ENCODE results near the gene MYH14. TPM values are rescaled to one million over a fixed set of nuclear protein-coding genes. Genes with fewer than 3 reads are reported as not detected.

MYH14 gene
- total RNA-seq, 5 donors from 2014 or later (not counting 1 experiment from before 2014, with no cell fraction given) = 0.23 to 0.79 (median 0.70) TPM; not detected in 2

GRCh38 chr19:50266041-50266440, 62.6 kb downstream of the MYH14 start:
- Mint-ChIP-seq H3K4me1 (no peaks in the 10 kb centered on the region), H3K27me3 (peaks cover 18 to 31% of the 10 kb centered on the region in 2 donors), H3K36me3 (no peaks in the 10 kb centered on the region), H3K4me3 (no peak overlapping the region), H3K9me3 (no peaks in the 10 kb centered on the region), H3K27ac (no peak overlapping the region)
- DNase-seq = no peak
- no peaks in the 10 kb centered on the region for H3K36me3 ChIP-seq (ENCODE audit: control insufficient read depth in 2 of 2, extremely low read depth in 1 of 2, insufficient read depth in 1 of 2, low read length in 1 of 2)
- no peak overlapping the region for H3K27ac ChIP-seq (ENCODE audit: low read length)
- H3K4me3 ChIP-seq (ENCODE audit: control insufficient read depth in 1 of 2, extremely low read depth in 1 of 2, low read length in 1 of 2) = no peak overlapping the region
- WGBS (ENCODE audit: insufficient coverage) = 90% methylated on average over 3 of the region's 8 CpGs
- no peaks in the 10 kb centered on the region for H3K4me1 ChIP-seq (ENCODE audit: control insufficient read depth in 1 of 2, extremely low read depth in 1 of 2, insufficient read depth in 2 of 2, low read length in 2 of 2)
- H3K9me3 ChIP-seq = no peaks in the 10 kb centered on the region
- peaks cover 0 to 50% of the 10 kb centered on the region in 2 experiments for H3K27me3 ChIP-seq (replicated peaks in 1 of 2; ENCODE audit: control insufficient read depth in 2 of 2, extremely low read depth in 1 of 2, insufficient read depth in 2 of 2, low read length in 1 of 2)
- POLR2A ChIA-PET = no interaction called here
- no peak for ATAC-seq (replicated peaks in 1 of 4)
- CTCF ChIA-PET = interaction anchor here in 1 of 2 donors (0.5 kb wide), 1 partner anchor 613 kb away, joined by 3 read pairs; no protein-coding TSS in a partner anchor

DNA sequence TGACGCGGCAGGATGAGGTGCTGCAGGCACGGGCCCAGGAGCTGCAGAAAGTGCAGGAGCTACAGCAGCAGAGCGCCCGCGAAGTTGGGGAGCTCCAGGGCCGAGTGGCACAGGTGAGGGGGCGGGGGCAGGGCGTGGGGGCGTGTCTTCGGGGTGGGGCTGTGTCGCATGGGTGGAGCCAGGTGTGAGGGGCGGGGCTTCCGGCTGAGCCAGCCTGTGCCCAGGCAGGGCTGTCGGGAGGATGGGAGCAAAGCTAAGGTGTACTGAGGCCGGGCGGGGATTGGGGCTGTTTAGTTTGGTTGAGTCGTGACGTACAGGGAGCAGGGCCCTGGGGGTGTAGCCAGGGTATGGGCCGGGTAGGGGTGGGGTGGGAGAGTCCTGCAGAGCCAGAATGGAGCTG, 63.5 kb downstream of the MYH14 start:
- no peak overlapping the region for H3K4me3 Mint-ChIP-seq
- Histone ChIP-seq H3K9me3 (no peaks in the 10 kb centered on the region), H3K4me3 (ENCODE audit: control insufficient read depth in 1 of 2, extremely low read depth in 1 of 2, low read length in 1 of 2) (no peak overlapping the region), H3K27me3 (replicated peaks in 1 of 2; ENCODE audit: control insufficient read depth in 2 of 2, extremely low read depth in 1 of 2, insufficient read depth in 2 of 2, low read length in 1 of 2) (peaks cover 0 to 51% of the 10 kb centered on the region in 2 experiments), H3K36me3 (ENCODE audit: control insufficient read depth in 2 of 2, extremely low read depth in 1 of 2, insufficient read depth in 1 of 2, low read length in 1 of 2) (no peaks in the 10 kb centered on the region), H3K27ac (ENCODE audit: low read length) (no peak overlapping the region), H3K4me1 (ENCODE audit: control insufficient read depth in 1 of 2, extremely low read depth in 1 of 2, insufficient read depth in 2 of 2, low read length in 2 of 2) (no peaks in the 10 kb centered on the region)
- H3K9me3 Mint-ChIP-seq = no peaks in the 10 kb centered on the region
- POLR2A ChIA-PET = no interaction called here
- no peaks in the 10 kb centered on the region for H3K36me3 Mint-ChIP-seq
- H3K27me3 Mint-ChIP-seq = peaks cover 25 to 29% of the 10 kb centered on the region in 2 donors
- H3K4me1 Mint-ChIP-seq = no peaks in the 10 kb centered on the region
- CTCF ChIA-PET = no interaction called here
- WGBS (ENCODE audit: insufficient coverage) = 16% methylated on average over 19 of the region's 20 CpGs
- no peak overlapping the region for H3K27ac Mint-ChIP-seq
- ATAC-seq (replicated peaks in 1 of 4) (peak in 1 of 4 experiments; percentile 37), DNase-seq (peak in 8 of 35 experiments; percentile 2 to 22 (median 6))

- ATAC-seq (replicated peaks in 1 of 4) = no peak
- peaks cover 22 to 31% of the 10 kb centered on the region in 2 donors for H3K27me3 Mint-ChIP-seq
- Histone ChIP-seq H3K27ac (ENCODE audit: low read length) (no peak overlapping the region), H3K4me1 (ENCODE audit: control insufficient read depth in 1 of 2, extremely low read depth in 1 of 2, insufficient read depth in 2 of 2, low read length in 2 of 2) (no peaks in the 10 kb centered on the region), H3K9me3 (no peaks in the 10 kb centered on the region), H3K36me3 (ENCODE audit: control insufficient read depth in 2 of 2, extremely low read depth in 1 of 2, insufficient read depth in 1 of 2, low read length in 1 of 2) (no peaks in the 10 kb centered on the region), H3K27me3 (replicated peaks in 1 of 2; ENCODE audit: control insufficient read depth in 2 of 2, extremely low read depth in 1 of 2, insufficient read depth in 2 of 2, low read length in 1 of 2) (peaks cover 0 to 49% of the 10 kb centered on the region in 2 experiments), H3K4me3 (ENCODE audit: control insufficient read depth in 1 of 2, extremely low read depth in 1 of 2, low read length in 1 of 2) (no peak overlapping the region)
- ChIA-PET CTCF (no interaction called here), POLR2A (no interaction called here)
- H3K36me3 Mint-ChIP-seq = no peaks in the 10 kb centered on the region
- no peaks in the 10 kb centered on the region for H3K4me1 Mint-ChIP-seq
- DNase-seq = no peak
- H3K27ac Mint-ChIP-seq = no peak overlapping the region
- H3K9me3 Mint-ChIP-seq = no peaks in the 10 kb centered on the region
- 81% methylated on average over 7 of the region's 13 CpGs for WGBS (ENCODE audit: insufficient coverage)
- H3K4me3 Mint-ChIP-seq = no peak overlapping the region
Measured at GRCh38 chr19:50268041-50268440, 64.6 kb downstream of the MYH14 start.

- no peak overlapping the region for H3K27ac Mint-ChIP-seq
Measured at GRCh38 chr19:50268501-50268900, 65.1 kb downstream of the MYH14 start.

GRCh38 chr19:50269653-50270052, 66.2 kb downstream of the MYH14 start:
- POLR2A ChIA-PET = no interaction called here
- WGBS (ENCODE audit: insufficient coverage) = 57% methylated on average over 2 of the region's 2 CpGs

More at GRCh38 chr19:50268501-50268900, 65.1 kb downstream of the MYH14 start:
- CTCF ChIA-PET = no interaction called here
- Histone ChIP-seq H3K27me3 (replicated peaks in 1 of 2; ENCODE audit: control insufficient read depth in 2 of 2, extremely low read depth in 1 of 2, insufficient read depth in 2 of 2, low read length in 1 of 2) (peaks cover 0 to 45% of the 10 kb centered on the region in 2 experiments), H3K36me3 (ENCODE audit: control insufficient read depth in 2 of 2, extremely low read depth in 1 of 2, insufficient read depth in 1 of 2, low read length in 1 of 2) (no peaks in the 10 kb centered on the region), H3K4me1 (ENCODE audit: control insufficient read depth in 1 of 2, extremely low read depth in 1 of 2, insufficient read depth in 2 of 2, low read length in 2 of 2) (no peaks in the 10 kb centered on the region), H3K4me3 (ENCODE audit: control insufficient read depth in 1 of 2, extremely low read depth in 1 of 2, low read length in 1 of 2) (no peak overlapping the region), H3K9me3 (no peaks in the 10 kb centered on the region), H3K27ac (ENCODE audit: low read length) (no peak overlapping the region)
- WGBS (ENCODE audit: insufficient coverage) = 100% methylated on average over 3 of the region's 5 CpGs
- Mint-ChIP-seq H3K9me3 (no peaks in the 10 kb centered on the region), H3K4me3 (no peak overlapping the region), H3K36me3 (no peaks in the 10 kb centered on the region), H3K4me1 (no peaks in the 10 kb centered on the region), H3K27me3 (peaks cover 21 to 31% of the 10 kb centered on the region in 2 donors)
- DNase-seq = no peak
- POLR2A ChIA-PET = no interaction called here
- ATAC-seq (replicated peaks in 1 of 4) = no peak

DNA sequence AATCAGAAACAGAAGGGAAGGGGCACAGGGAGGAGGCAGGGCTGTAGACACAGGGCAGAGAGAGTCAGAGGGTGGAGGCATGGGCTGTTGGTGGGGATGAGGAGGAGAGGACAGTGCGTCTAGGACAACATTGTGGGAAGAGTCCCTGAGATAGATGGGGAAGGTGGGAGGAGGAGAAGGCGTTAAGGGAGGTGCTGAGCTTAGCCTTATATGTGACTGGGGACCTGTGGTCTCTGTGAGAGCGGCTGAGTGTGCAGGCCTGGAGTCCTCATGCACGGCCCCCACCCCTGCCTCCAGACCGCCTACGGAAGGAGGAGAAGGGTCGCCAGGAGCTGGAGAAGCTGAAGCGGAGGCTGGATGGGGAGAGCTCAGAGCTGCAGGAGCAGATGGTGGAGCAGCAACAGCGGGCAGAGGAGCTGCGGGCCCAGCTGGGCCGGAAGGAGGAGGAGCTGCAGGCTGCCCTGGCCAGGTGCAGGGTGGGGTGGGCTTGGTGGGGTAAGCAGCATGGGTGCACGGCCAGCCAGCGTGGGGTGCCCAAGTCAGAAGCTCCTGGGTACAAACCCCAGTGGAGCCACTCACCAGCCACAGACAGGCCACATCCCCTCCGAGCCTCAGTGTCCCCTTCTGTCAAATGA, 69.0 kb downstream of the MYH14 start:
- no peak for DNase-seq
- 82% methylated on average over 11 of the region's 14 CpGs for WGBS (ENCODE audit: insufficient coverage)
- no peaks in the 10 kb centered on the region for H3K36me3 Mint-ChIP-seq
- no peak overlapping the region for H3K27ac Mint-ChIP-seq
- Histone ChIP-seq H3K36me3 (ENCODE audit: control insufficient read depth in 2 of 2, extremely low read depth in 1 of 2, insufficient read depth in 1 of 2, low read length in 1 of 2) (no peaks in the 10 kb centered on the region), H3K27ac (ENCODE audit: low read length) (no peak overlapping the region), H3K4me1 (ENCODE audit: control insufficient read depth in 1 of 2, extremely low read depth in 1 of 2, insufficient read depth in 2 of 2, low read length in 2 of 2) (no peaks in the 10 kb centered on the region), H3K27me3 (replicated peaks in 1 of 2; ENCODE audit: control insufficient read depth in 2 of 2, extremely low read depth in 1 of 2, insufficient read depth in 2 of 2, low read length in 1 of 2) (peaks cover 0 to 42% of the 10 kb centered on the region in 2 experiments), H3K9me3 (no peaks in the 10 kb centered on the region), H3K4me3 (ENCODE audit: control insufficient read depth in 1 of 2, extremely low read depth in 1 of 2, low read length in 1 of 2) (no peak overlapping the region)
- no peaks in the 10 kb centered on the region for H3K4me1 Mint-ChIP-seq
- ChIA-PET CTCF (no interaction called here), POLR2A (no interaction called here)
- ATAC-seq (replicated peaks in 1 of 4) = no peak
- peaks cover 23 to 26% of the 10 kb centered on the region in 2 donors for H3K27me3 Mint-ChIP-seq
- H3K9me3 Mint-ChIP-seq = no peaks in the 10 kb centered on the region
- H3K4me3 Mint-ChIP-seq = no peak overlapping the region

More at GRCh38 chr19:50269653-50270052, 66.2 kb downstream of the MYH14 start:
- H3K4me1 Mint-ChIP-seq = no peaks in the 10 kb centered on the region
- H3K36me3 ChIP-seq (ENCODE audit: control insufficient read depth in 2 of 2, extremely low read depth in 1 of 2, insufficient read depth in 1 of 2, low read length in 1 of 2) = no peaks in the 10 kb centered on the region
- H3K4me3 Mint-ChIP-seq = no peak overlapping the region
- no peak overlapping the region for H3K4me3 ChIP-seq (ENCODE audit: control insufficient read depth in 1 of 2, extremely low read depth in 1 of 2, low read length in 1 of 2)
- no peaks in the 10 kb centered on the region for H3K9me3 Mint-ChIP-seq
- H3K4me1 ChIP-seq (ENCODE audit: control insufficient read depth in 1 of 2, extremely low read depth in 1 of 2, insufficient read depth in 2 of 2, low read length in 2 of 2) = no peaks in the 10 kb centered on the region
- H3K9me3 ChIP-seq = no peaks in the 10 kb centered on the region
- no peak for DNase-seq
- peaks cover 21 to 31% of the 10 kb centered on the region in 2 donors for H3K27me3 Mint-ChIP-seq
- ATAC-seq (replicated peaks in 1 of 4) = no peak
- H3K27me3 ChIP-seq (replicated peaks in 1 of 2; ENCODE audit: control insufficient read depth in 2 of 2, extremely low read depth in 1 of 2, insufficient read depth in 2 of 2, low read length in 1 of 2) = peaks cover 0 to 42% of the 10 kb centered on the region in 2 experiments
- no peaks in the 10 kb centered on the region for H3K36me3 Mint-ChIP-seq
- H3K27ac ChIP-seq (ENCODE audit: low read length) = no peak overlapping the region
- CTCF ChIA-PET = no interaction called here
- no peak overlapping the region for H3K27ac Mint-ChIP-seq

Measured in T-cell (primary cell).